GM13977 (cell line): ENCODE results near the gene INTS12.
A peak's percentile ranks its signal among the peaks of the same experiment; 100 is the strongest.

Experiments
- DNase-seq: peaks from one replicate; pipeline ENCODE4 v3.0.0; 2012; ENCODE audit warnings: low spot score
- in situ Hi-C: fragments of 300-500 bp; cut with MboI; formaldehyde crosslinking; loops from one replicate; pipeline ENCODE4 v1.12.0; 2022; ENCODE audit warnings: low sequenced_read_pairs, low pct_unique_long_range_greater_than_20kb, mixed read lengths, inconsistent platforms; ENCODE audit not compliant: unreplicated experiment
- TF ChIP-seq, protein P1 (sequence below): IDR thresholded peaks from 2 replicates; pipeline ENCODE4 v1.5.1; 2012; ENCODE audit warnings: mild to moderate bottlenecking, control low read depth; ENCODE audit not compliant: insufficient read depth; ENCODE audit errors: extremely low read depth, missing control alignments

Gene INTS12

GRCh38 chr4:105683038-105683437, 25.5 kb downstream of the INTS12 start:
- DNase-seq = no peak
- in situ Hi-C loops = no loop called here
- TF ChIP-seq, protein P1, sequence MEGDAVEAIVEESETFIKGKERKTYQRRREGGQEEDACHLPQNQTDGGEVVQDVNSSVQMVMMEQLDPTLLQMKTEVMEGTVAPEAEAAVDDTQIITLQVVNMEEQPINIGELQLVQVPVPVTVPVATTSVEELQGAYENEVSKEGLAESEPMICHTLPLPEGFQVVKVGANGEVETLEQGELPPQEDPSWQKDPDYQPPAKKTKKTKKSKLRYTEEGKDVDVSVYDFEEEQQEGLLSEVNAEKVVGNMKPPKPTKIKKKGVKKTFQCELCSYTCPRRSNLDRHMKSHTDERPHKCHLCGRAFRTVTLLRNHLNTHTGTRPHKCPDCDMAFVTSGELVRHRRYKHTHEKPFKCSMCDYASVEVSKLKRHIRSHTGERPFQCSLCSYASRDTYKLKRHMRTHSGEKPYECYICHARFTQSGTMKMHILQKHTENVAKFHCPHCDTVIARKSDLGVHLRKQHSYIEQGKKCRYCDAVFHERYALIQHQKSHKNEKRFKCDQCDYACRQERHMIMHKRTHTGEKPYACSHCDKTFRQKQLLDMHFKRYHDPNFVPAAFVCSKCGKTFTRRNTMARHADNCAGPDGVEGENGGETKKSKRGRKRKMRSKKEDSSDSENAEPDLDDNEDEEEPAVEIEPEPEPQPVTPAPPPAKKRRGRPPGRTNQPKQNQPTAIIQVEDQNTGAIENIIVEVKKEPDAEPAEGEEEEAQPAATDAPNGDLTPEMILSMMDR = no peak

GRCh38 chr4:105679186-105679585, 29.3 kb downstream of the INTS12 start:
- TF ChIP-seq, protein P1 = no peak
- no peak for DNase-seq

DNA sequence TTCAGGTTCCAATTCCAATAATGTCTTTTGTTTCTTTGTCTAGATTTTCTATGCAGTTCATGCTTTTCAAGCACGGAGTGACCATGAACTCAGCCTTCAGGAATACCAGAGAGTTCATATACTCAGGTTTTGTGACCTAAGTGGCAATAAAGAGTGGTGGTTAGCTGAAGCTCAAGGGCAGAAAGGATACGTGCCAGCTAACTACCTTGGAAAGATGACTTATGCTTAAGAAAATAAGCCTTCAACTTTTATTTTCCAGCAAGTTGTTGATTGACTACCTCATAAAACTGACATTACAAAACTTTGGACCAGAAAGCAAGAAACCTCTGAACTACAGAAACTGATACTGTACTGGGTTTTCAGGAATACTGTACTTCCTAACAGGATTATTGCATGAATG, 30.8 kb downstream of the INTS12 start:
- no peak for DNase-seq
- TF ChIP-seq, protein P1 = no peak
- in situ Hi-C loops = no loop called here

More at GRCh38 chr4:105679186-105679585, 29.3 kb downstream of the INTS12 start:
- in situ Hi-C loops = no loop called here

DNA sequence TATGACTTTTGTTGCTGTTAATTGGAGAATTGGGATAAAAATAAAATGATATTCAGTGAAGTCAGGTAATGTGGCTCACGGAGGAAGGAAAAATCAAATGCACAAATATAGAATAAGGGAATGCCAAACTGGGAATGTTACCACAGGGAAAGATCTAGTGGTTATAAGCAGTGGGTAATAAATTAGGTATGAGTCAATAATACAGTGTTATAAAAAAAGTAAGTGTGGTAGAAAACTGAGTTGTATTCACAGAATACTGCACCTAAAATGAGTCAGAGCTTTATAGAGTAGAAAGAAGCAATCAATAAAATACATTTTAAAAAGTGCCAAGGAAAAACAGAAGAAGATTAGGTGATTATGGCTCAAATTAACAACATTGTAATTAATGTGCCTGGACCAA, 34.5 kb downstream of the INTS12 start:
- TF ChIP-seq, protein P1 = no peak
- DNase-seq = no peak
- in situ Hi-C loops = no loop called here

GRCh38 chr4:105671301-105671700, 37.2 kb downstream of the INTS12 start:
- no peak for DNase-seq
- in situ Hi-C loops = no loop called here
- TF ChIP-seq, protein P1 = no peak

DNA sequence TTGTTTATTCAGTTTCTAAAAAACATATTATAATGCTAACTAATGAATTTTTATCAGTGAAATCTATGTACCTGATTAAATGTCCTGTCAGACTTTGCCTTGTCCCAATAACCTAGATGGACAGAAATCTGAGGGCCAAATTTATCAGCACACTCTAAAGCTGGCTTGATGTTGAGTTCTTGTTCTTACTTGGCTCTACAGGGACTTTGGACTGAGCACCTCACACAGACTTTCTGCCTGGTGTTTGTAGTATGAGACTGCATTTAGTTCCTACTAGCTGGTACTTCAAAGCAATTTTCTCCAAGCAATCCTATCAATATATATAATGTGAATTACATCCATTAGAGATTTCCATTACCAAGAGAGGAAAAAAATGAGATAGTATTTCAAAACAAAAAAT, 37.8 kb downstream of the INTS12 start:
- DNase-seq = no peak
- in situ Hi-C loops = no loop called here
- TF ChIP-seq, protein P1 = no peak

GRCh38 chr4:105666693-105667092, 41.8 kb downstream of the INTS12 start:
- TF ChIP-seq, protein P1 = peak; percentile 37
- peak; percentile 36 for DNase-seq
- in situ Hi-C loops = no loop called here
